DMS53 treated with DMSO at 0.1 percent for 48 hours (cell line): ENCODE data around the gene B3GAT1.
"Not testable (repeated sequence)": the region's sequence is repeated elsewhere in the genome, so short reads cannot be mapped to it uniquely, and the experiment has no call there.

ENCODE experiments used
- DNase-seq: peaks from one replicate; lab custom pipeline; 2025; ENCODE audit not compliant: unreplicated experiment; lab: John Stamatoyannopoulos, UW

The B3GAT1 gene

GRCh38 chr11:134412203-134413042 lies at the start of gene B3GAT1:
Gene B3GAT1, minus strand, starts transcription at chr11:134412242. Its CDS starts 24,583 bp downstream, at chr11:134387659.
- DNase-seq: peak; percentile 35

GRCh38 chr11:134461621-134462020 lies 49.6 kb upstream of the B3GAT1 start:
- no peak for DNase-seq

GRCh38 chr11:134460881-134461280 lies 48.8 kb upstream of the B3GAT1 start:
- no peak for DNase-seq

GRCh38 chr11:134460062-134460561 lies 48.1 kb upstream of the B3GAT1 start:
- DNase-seq: no peak

GRCh38 chr11:134459246-134460061 lies 47.4 kb upstream of the B3GAT1 start:
- no peak for DNase-seq

GRCh38 chr11:134457411-134458007 lies 45.5 kb upstream of the B3GAT1 start:
- not testable (repeated sequence) for DNase-seq

GRCh38 chr11:134455516-134455915 lies 43.5 kb upstream of the B3GAT1 start:
- no peak for DNase-seq

- no peak for DNase-seq
These were observed 42.2 kb upstream of the B3GAT1 start for GRCh38 chr11:134454146-134454690.

- no peak for DNase-seq
These were observed 41.4 kb upstream of the B3GAT1 start for GRCh38 chr11:134453441-134453840.

GRCh38 chr11:134452838-134453155 lies 40.8 kb upstream of the B3GAT1 start:
- no peak for DNase-seq

- DNase-seq: no peak
These were observed 40.2 kb upstream of the B3GAT1 start for GRCh38 chr11:134452026-134452837.

- DNase-seq: no peak
These were observed 38.1 kb upstream of the B3GAT1 start for GRCh38 chr11:134450186-134450585.

GRCh38 chr11:134449713-134450112 lies 37.7 kb upstream of the B3GAT1 start:
- no peak for DNase-seq

GRCh38 chr11:134449051-134449450 lies 37.0 kb upstream of the B3GAT1 start:
- DNase-seq: no peak

- no peak for DNase-seq
These were observed 35.7 kb upstream of the B3GAT1 start for GRCh38 chr11:134447696-134448095.

- DNase-seq: no peak
These were observed 33.7 kb upstream of the B3GAT1 start for GRCh38 chr11:134445601-134446325.

GRCh38 chr11:134444160-134445108 lies 32.4 kb upstream of the B3GAT1 start:
- not testable (repeated sequence) for DNase-seq

GRCh38 chr11:134443246-134443645 lies 31.2 kb upstream of the B3GAT1 start:
- no peak for DNase-seq

GRCh38 chr11:134442246-134442645 lies 30.2 kb upstream of the B3GAT1 start:
- no peak for DNase-seq
